Upper lobe of left lung (tissue), 6 donors: ENCODE data around the gene PTPRD. TPM values are rescaled to one million over a fixed set of nuclear protein-coding genes. Genes with fewer than 3 reads are reported as not detected.
"Not testable (repeated sequence)": the region's sequence is repeated elsewhere in the genome, so short reads cannot be mapped to it uniquely, and the experiment has no call there.

ENCODE experiments used
- ATAC-seq, 2 donors: fragments of 200-7000 bp; cut with Tn5 transposase; one replicate each; pipeline ENCODE4 v1.9.1; 2022; ENCODE audit warnings: mild to moderate bottlenecking in 2 of 2, moderate library complexity in 2 of 2; ENCODE audit not compliant: low FRiP score in 2 of 2
- DNase-seq, 2 donors: peaks; one replicate each; pipeline ENCODE4 v3.0.0-alpha.2; 2019 to 2020
- H3K27ac ChIP-seq, 4 donors: fragments of 200-600 bp; sonication (generic); one replicate each; pipeline ENCODE4 v1.5.1; 2016 to 2019
- H3K27me3 ChIP-seq, 4 donors: fragments of 200-600 bp; sonication (generic); one replicate each; pipeline ENCODE4 v1.5.1; 2017 to 2019
- H3K36me3 ChIP-seq, 4 donors: fragments of 200-600 bp; sonication (generic); one replicate each; pipeline ENCODE4 v1.5.1; 2016 to 2019
- H3K4me1 ChIP-seq, 4 donors: fragments of 200-600 bp; sonication (generic); one replicate each; pipeline ENCODE4 v1.5.1; 2018 to 2019
- H3K4me3 ChIP-seq, 4 donors: fragments of 200-600 bp; sonication (generic); one replicate each; pipeline ENCODE4 v1.5.1; 2017 to 2019; ENCODE audit warnings: mild to moderate bottlenecking in 2 of 4, moderate library complexity in 1 of 4
- H3K9me3 ChIP-seq, 4 donors: fragments of 200-600 bp; sonication (generic); one replicate each; pipeline ENCODE4 v1.5.1; 2018 to 2019
- EP300 ChIP-seq, 4 donors: sonication (generic); formaldehyde crosslinking; IDR thresholded peaks; one replicate each; pipeline ENCODE4 v1.5.1; 2017; ENCODE audit warnings: antibody characterized with exemption in 4 of 4, control low read depth in 2 of 4
- POLR2A ChIP-seq, 4 donors: fragments of 450-650 bp; IDR thresholded peaks; one replicate each; pipeline ENCODE4 v1.5.1; 2016 to 2017; ENCODE audit warnings: antibody characterized with exemption in 4 of 4, mild to moderate bottlenecking in 2 of 4
- POLR2AphosphoS5 ChIP-seq, 2 donors: sonication (generic); formaldehyde crosslinking; IDR thresholded peaks; one replicate each; pipeline ENCODE4 v1.5.1; 2017; ENCODE audit warnings: antibody characterized with exemption in 2 of 2
- WGBS, 2 donors: methylation state at CpG; one replicate each; pipeline ENCODE4 v1.1.5; 2017 to 2018; 5-methylcytosine and 5-hydroxymethylcytosine counted together
- total RNA-seq, 6 donors: library from RNA; depleted of rRNA in 4 of 6; stranded (reverse); fragments of >200 nt in 4 of 6; gene quantifications; one replicate each; pipeline versions ENCODE4 v1.1.0 to v1.2.1, GENCODE V29; 2016 to 2021
- TF ChIP-seq, protein P1 (sequence below), 6 experiments: fragments of 450-650 bp in 4 of 6; fragments of 200-600 bp in 2 of 6; sonication (generic) in 2 of 6; IDR thresholded peaks; one replicate each; pipeline ENCODE4 v1.5.1; 2016 to 2019; ENCODE audit warnings: antibody characterized with exemption in 6 of 6
- donor health status: DM: no; HTN: no; CAD: no; lungs with moderate emphysema.
- donor health status: DM: no; HTN: yes; CAD: no; lungs with severe emphysema.

Gene PTPRD
- total RNA-seq, 6 donors from 2014 or later, result 7.4 to 46.1 (median 14.5) TPM

DNA sequence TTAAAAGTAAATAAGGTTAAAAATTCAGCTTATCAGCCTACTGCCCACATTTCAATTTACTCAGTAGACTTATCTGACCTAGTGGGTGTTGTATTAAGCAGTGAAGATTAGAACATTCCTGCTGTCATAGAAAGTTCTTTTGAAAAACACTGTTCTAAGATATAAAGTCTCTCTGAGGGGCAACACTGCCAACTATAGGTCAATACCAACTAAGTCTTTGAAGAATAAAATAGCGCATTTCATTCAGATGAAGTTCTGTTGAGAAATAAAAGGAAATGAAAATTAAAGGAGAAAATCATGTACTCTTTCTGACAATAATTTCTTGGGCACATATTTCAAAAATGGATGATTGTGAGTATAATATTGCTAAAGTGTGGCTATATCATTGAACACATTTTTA, 86.8 kb downstream of the PTPRD start:
- 86 to 90% methylated on average over 1 of the region's 1 CpG for WGBS, 2 donors
- TF ChIP-seq POLR2AphosphoS5 (IDR thresholded peaks at IDR 0.05) (no peak), EP300 (IDR thresholded peaks at IDR 0.05) (no peak), POLR2A (IDR thresholded peaks at IDR 0.05) (no peak)
- TF ChIP-seq, protein P1, sequence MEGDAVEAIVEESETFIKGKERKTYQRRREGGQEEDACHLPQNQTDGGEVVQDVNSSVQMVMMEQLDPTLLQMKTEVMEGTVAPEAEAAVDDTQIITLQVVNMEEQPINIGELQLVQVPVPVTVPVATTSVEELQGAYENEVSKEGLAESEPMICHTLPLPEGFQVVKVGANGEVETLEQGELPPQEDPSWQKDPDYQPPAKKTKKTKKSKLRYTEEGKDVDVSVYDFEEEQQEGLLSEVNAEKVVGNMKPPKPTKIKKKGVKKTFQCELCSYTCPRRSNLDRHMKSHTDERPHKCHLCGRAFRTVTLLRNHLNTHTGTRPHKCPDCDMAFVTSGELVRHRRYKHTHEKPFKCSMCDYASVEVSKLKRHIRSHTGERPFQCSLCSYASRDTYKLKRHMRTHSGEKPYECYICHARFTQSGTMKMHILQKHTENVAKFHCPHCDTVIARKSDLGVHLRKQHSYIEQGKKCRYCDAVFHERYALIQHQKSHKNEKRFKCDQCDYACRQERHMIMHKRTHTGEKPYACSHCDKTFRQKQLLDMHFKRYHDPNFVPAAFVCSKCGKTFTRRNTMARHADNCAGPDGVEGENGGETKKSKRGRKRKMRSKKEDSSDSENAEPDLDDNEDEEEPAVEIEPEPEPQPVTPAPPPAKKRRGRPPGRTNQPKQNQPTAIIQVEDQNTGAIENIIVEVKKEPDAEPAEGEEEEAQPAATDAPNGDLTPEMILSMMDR (IDR thresholded peaks at IDR 0.05), result no peak
- Histone ChIP-seq H3K4me3 (no peak overlapping the region), H3K36me3 (no peaks in the 10 kb centered on the region), H3K9me3 (no peaks in the 10 kb centered on the region), H3K27ac (no peak overlapping the region), H3K27me3 (no peaks in the 10 kb centered on the region), H3K4me1 (no peaks in the 10 kb centered on the region)
- DNase-seq, result no peak
- no peak for ATAC-seq

DNA sequence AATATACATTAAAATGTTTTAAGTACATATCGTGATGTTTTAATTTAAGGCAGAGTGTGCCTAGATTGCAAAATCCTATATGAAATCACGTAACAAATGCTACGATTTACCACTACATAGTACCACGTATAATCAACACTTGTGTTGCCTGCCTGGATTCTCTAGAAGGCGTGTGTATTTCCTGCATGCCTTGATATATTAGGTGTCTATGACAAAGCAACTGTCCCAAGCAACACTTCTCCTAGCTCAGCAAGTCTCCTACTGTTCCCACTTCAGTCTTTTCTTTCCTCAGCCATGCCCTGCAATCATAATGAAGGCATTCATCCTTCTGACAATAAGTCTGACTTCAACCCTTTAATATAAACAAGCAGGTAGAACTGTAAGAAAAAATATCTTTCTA, 89.6 kb downstream of the PTPRD start:
- 61 to 65% methylated on average over 5 of the region's 5 CpGs for WGBS, 2 donors
- DNase-seq (no peak), ATAC-seq (no peak)
- Histone ChIP-seq H3K4me3 (no peak overlapping the region), H3K4me1 (no peaks in the 10 kb centered on the region), H3K36me3 (no peaks in the 10 kb centered on the region), H3K9me3 (no peaks in the 10 kb centered on the region), H3K27ac (no peak overlapping the region), H3K27me3 (no peaks in the 10 kb centered on the region)
- TF ChIP-seq, protein P1 (IDR thresholded peaks at IDR 0.05), result no peak
- no peak for TF ChIP-seq POLR2AphosphoS5 (IDR thresholded peaks at IDR 0.05)
- TF ChIP-seq POLR2A (IDR thresholded peaks at IDR 0.05), result no peak
- no peak for TF ChIP-seq EP300 (IDR thresholded peaks at IDR 0.05)

DNA sequence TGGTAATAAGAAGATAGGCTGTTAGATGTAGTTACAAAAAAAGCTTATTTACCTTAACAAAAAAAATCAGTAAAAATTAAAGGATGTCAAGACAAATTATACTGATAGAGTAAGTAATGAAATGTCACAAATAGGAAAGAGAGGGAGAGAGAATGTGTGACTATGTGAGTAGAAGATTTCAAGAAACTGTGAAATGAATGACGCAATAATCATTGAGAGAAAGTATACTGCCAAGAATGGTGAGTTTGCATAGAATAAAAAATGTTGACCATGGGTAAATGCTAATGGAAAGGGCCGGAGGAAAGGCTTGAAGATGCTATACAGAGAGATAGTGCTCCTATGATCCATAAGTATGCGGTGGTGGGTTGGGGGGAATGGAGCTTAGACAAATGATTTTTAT, 100.7 kb downstream of the PTPRD start:
- H3K9me3 ChIP-seq, result peaks cover 0 to 7% (median 0%) of the 10 kb centered on the region in 4 donors
- no peak overlapping the region for H3K27ac ChIP-seq
- H3K4me3 ChIP-seq, result no peak overlapping the region
- DNase-seq (no peak), ATAC-seq (no peak)
- TF ChIP-seq POLR2A (IDR thresholded peaks at IDR 0.05) (no peak), POLR2AphosphoS5 (IDR thresholded peaks at IDR 0.05) (no peak), EP300 (IDR thresholded peaks at IDR 0.05) (no peak)
- TF ChIP-seq, protein P1 (IDR thresholded peaks at IDR 0.05), result no peak
- 84 to 88% methylated on average over 3 of the region's 3 CpGs for WGBS, 2 donors
- no peaks in the 10 kb centered on the region for H3K36me3 ChIP-seq
- H3K27me3 ChIP-seq, result no peaks in the 10 kb centered on the region
- H3K4me1 ChIP-seq, result no peaks in the 10 kb centered on the region

DNA sequence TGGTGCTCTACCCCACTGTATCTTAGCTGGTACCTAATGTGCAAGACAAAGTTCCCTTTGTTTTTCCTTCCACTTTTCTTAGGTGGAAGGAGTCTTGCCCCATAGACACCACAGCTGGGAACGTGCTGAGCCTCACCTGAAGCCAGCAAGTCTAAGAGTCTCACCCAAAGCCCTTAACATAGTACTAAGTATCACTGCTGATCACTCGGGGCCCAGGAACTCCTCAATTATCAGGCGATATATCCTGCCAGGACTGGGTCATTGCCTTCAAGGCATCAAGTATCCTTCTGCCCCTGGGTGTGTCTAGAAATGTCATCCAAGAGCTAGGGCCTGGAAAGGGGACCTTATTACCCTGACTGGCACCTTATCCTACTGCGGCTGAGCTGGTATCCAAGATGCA, 123.9 kb downstream of the PTPRD start:
- TF ChIP-seq POLR2AphosphoS5 (IDR thresholded peaks at IDR 0.05), result no peak
- TF ChIP-seq, protein P1 (IDR thresholded peaks at IDR 0.05), result no peak
- TF ChIP-seq POLR2A (IDR thresholded peaks at IDR 0.05), result no peak
- TF ChIP-seq EP300 (IDR thresholded peaks at IDR 0.05), result no peak
- Histone ChIP-seq H3K36me3 (no peaks in the 10 kb centered on the region), H3K9me3 (no peaks in the 10 kb centered on the region), H3K4me3 (no peak overlapping the region), H3K27ac (no peak overlapping the region), H3K27me3 (no peaks in the 10 kb centered on the region), H3K4me1 (no peaks in the 10 kb centered on the region)
- ATAC-seq (no peak), DNase-seq (no peak)
- WGBS, 2 donors, result 73 to 83% methylated on average over 4 of the region's 4 CpGs

DNA sequence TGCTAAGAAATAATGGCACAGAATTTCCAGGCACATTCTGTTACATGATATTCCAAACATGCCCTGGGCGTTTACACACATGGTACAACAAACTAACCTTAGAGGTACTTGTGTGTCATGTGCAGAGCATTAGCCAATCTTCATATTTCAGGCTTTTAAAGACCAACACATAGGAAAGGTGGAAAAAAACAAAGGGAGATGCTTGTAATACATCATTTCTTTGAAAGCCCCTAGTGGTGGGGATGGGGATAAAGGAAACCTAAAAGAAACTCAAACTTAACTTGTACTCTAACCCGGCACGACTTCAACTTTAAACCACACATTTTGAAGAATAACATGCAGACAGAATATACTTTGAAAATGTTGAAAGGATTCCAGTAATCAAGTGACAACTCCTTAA, 133.6 kb downstream of the PTPRD start:
- H3K36me3 ChIP-seq, result no peaks in the 10 kb centered on the region
- whole genome bisulfite sequencing, 2 donors, result 39 to 44% methylated on average over 3 of the region's 3 CpGs
- ATAC-seq, result no peak
- no peaks in the 10 kb centered on the region for H3K9me3 ChIP-seq
- TF ChIP-seq EP300 (IDR thresholded peaks at IDR 0.05) (no peak), POLR2AphosphoS5 (IDR thresholded peaks at IDR 0.05) (no peak), POLR2A (IDR thresholded peaks at IDR 0.05) (no peak)
- TF ChIP-seq, protein P1 (IDR thresholded peaks at IDR 0.05), result no peak
- DNase-seq, result no peak
- no peaks in the 10 kb centered on the region for H3K27me3 ChIP-seq
- no peaks in the 10 kb centered on the region for H3K4me1 ChIP-seq
- H3K4me3 ChIP-seq, result no peak overlapping the region
- H3K27ac ChIP-seq, result no peak overlapping the region

DNA sequence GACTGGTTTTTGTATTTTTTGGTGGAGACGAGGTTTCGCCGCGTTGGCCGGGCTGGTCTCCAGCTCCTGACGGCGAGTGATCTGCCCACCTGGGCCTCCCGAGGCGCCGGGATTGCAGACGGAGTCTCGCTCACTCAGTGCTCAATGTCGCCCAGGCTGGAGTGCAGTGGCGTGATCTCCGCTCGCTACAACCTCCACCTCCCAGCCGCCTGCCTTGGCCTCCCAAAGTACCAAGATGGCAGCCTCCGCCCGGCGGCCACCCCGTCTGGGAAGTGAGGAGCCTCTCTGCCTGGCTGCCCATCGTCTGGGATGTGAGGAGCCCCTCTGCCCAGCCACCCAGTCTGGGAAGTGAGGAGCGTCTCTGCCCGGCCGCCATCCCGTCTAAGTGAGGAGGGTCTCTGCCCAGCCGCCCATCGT, 163.6 kb downstream of the PTPRD start:
- 94 to 97% methylated on average over 17 to 21 of the region's 28 CpGs for WGBS, 2 donors
- not testable (repeated sequence) for H3K9me3 ChIP-seq, H3K4me3 ChIP-seq, ATAC-seq, H3K4me1 ChIP-seq, H3K27me3 ChIP-seq, H3K27ac ChIP-seq, H3K36me3 ChIP-seq
- DNase-seq, result peak in 1 of 2 donors; percentile 74
